DMS114 treated with DMSO at 0.1 percent for 48 hours (cell line): Measurements from ENCODE around the gene SMAD3.

ENCODE experiments used
- DNase-seq: peaks from one replicate; lab custom pipeline; 2025; ENCODE audit not compliant: unreplicated experiment; lab: John Stamatoyannopoulos, UW

Gene SMAD3

GRCh38 chr15:67176195-67176971 is 111.0 kb downstream of the SMAD3 start:
- DNase-seq = no peak

DNA sequence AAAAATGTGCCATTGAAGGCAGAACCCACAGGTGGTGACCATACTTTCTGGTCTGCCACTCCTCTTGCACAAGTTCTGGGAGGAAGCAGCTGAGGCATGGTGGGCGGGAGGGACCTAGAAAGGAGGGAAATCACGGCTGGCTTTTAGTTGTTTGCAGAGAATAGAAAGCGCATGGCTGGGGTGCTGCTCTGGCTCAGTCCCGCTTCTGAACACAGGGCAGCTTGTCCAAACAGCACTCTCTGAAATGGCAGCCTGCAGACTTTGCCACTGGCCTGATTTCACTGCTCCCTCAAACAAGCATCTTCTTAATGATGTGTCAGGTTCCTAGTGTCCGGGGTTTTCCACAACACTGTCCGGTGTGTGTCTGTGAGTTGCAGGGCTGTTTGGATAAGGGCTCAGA is 112.3 kb downstream of the SMAD3 start:
- no peak for DNase-seq

DNA sequence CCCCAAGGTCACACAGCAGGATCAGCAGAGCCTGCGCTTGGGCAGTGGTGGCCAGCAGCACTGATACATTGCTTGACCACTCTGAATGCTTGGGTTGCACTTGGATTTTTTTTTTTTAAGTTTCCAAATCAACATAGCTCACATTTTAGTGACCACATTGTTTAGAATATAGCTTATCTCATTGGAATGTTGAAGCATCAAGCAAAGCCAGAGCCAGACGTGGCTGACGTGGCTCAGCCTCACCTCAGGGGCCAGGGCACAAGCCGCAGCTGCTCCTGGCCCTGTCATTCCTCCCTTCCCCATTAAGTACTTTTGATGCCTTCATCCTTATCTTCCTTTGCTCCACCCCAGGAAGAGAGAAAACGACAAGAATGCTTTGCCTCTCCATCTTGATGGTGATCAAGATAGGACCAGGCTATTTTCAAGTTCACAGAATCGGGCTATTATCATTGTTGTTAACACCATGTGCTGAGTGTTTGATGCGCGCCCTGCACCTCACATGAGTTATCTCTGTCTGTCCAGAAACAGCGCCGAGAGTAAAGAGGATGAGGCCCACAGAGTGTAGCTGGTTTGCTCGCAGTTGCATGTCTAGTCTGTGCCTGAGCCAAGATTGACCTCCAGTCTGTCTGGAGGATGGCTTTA is 113.3 kb downstream of the SMAD3 start:
- no peak for DNase-seq

GRCh38 chr15:67179411-67179995 is 114.1 kb downstream of the SMAD3 start:
- DNase-seq = no peak

DNA sequence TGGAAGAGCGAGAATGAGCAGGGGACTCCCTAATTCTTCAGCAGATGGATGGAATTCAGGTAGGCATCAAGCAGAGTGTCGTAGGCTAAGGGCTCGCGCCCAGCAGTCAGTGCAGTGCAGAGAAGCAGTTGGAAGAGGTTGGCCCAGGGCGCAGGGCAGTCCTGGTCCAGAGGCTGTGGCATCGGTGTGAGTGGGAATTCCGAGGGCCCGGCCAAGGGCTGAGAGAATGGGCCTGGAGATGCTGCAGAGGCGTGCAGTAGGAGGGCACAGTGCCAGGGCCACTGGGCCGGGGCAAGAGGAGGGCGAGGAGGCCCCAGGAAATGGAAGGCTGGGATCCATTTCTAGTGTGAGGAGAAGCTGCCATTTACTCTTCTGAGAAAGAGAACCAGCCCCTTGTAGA is 114.6 kb downstream of the SMAD3 start:
- no peak for DNase-seq

- DNase-seq = no peak
Observed at GRCh38 chr15:67180514-67181191, 115.3 kb downstream of the SMAD3 start.

GRCh38 chr15:67181221-67181639 is 115.8 kb downstream of the SMAD3 start:
- no peak for DNase-seq

DNA sequence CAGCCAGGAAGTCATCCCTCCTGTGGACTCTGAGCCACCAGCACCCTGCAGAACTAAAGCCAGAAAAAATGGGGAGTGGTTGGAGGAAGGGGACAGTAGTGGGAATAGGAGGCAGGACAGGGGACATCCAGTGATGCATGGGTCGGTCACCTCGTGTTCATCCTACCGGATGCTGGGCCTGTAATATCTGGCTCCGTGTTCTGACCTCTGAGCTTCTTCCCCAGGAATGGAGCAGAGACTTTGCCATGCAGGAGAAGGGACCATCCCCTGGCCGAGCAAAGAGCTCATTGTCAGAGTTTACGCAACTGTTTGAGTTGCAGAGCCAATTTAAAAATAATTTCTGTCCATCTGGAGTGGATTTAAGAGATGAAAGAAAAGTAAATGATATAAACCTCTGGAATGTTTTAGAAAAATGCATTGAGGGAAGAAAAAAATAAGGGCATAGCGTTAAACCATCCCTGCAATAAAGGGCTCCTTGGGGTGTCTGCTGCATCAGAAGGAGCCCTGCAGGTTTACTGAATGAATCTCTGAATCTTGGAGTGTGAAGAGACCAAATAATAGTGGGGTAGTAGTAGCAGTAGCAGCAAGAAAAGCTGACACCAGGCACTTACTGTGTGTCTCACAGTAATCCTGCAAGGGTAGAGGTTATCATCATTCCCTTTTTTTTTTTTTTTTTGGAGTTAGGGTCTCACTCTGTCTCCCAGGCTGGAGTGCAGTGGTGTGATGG is 118.2 kb downstream of the SMAD3 start:
- DNase-seq = no peak

GRCh38 chr15:67184208-67184925 is 119.0 kb downstream of the SMAD3 start:
- DNase-seq = no peak

GRCh38 chr15:67185051-67185450 is 119.6 kb downstream of the SMAD3 start:
- DNase-seq = no peak

DNA sequence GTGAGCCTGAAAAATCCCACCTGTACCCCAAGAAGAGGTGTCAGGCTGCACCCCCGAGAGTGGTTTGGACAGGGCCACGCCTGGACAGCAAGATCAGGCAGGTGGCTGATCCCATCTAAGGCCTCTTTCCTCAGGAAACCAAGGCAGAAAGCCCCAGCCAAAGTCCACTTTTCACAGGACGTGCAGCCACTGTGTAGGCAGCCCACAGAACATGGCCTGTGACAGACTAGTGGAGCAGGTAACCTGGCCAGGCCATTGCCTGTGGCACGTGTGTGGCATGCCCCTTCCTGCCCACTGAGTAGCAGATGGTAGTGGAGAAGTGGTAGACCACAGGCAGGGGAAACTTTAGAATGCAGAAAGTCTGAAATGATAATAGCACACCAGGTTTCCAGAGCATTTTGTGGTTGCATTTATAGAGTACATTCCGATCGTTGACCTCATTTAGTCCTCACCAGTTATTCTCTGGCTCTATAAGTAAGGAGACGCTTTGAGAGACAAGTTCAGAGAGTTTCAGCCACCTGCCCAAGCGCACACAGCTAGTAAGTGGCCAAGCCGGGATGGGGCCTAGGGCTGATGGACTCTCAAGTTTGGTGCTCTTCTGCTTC is 120.3 kb downstream of the SMAD3 start:
- no peak for DNase-seq

DNA sequence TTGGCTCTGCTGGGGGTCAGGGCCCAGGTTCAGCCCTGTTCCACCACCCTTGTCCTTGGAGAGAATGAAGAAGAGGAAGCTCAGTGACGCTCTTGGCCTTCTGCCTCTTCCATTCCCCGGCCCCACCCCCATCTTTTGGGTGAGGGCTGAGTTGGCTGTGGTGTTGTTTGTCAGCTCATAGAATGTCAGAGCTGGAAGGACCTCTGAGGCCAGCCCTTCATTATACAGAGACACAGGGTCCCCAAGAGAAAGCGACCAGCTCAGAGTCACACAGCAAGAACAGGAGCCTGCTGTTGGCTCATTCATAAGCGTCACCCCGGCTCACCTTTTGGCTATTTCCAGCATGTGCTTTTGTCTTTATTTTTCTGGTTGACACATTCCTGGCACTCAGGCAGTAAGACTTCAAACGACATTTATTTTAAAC is 120.8 kb downstream of the SMAD3 start:
- DNase-seq = no peak

- DNase-seq = no peak
Observed at GRCh38 chr15:67186688-67187087, 121.3 kb downstream of the SMAD3 start.

GRCh38 chr15:67187351-67187854 is 122.0 kb downstream of the SMAD3 start:
- no peak for DNase-seq

DNA sequence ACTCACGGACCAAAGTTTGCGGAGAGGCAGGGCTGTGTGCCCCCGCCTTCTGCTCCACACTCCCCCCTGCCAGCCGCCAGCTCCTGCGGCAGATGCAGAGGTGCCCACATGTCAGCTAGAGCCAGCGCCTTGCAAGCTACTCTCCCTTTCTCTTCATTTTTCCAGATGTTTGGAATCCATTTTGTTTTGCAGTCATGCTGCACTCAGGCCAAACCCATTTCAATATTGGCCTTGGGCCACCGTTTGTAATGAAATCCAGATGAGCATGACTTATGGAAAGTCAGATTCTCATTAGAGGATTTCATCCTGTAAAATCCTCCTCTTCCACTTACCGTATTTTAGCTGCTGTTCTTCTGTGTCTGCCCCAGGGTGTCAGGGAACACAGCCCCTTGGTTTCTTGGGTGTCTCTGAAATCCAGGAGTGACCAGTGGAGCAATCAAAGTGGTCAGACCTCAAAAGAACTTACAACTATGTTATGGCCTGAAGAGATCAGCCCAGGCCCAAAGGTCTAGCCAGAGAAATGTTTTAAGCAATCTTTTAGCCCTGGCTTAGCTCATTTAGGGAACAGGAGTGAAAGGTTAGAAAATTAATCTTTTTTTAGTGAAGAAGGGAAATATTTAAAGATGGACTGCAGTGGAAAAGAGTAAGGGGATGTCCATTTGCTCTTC is 123.3 kb downstream of the SMAD3 start:
- no peak for DNase-seq

- no peak for DNase-seq
Observed at GRCh38 chr15:67189326-67190051, 124.1 kb downstream of the SMAD3 start.

DNA sequence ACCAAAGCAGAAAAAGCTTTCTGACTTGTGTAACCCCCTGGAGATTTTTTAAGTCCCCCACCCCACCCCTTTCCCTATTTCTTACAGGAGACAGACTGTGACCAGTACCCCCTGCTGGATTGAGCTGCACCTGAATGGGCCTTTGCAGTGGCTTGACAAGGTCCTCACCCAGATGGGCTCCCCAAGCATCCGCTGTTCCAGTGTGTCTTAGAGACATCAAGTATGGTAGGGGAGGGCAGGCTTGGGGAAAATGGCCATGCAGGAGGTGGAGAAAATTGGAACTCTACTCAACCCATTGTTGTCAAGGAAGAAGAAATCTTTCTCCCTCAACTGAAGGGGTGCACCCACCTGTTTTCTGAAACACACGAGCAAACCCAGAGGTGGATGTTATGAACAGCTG is 124.9 kb downstream of the SMAD3 start:
- DNase-seq = no peak

DNA sequence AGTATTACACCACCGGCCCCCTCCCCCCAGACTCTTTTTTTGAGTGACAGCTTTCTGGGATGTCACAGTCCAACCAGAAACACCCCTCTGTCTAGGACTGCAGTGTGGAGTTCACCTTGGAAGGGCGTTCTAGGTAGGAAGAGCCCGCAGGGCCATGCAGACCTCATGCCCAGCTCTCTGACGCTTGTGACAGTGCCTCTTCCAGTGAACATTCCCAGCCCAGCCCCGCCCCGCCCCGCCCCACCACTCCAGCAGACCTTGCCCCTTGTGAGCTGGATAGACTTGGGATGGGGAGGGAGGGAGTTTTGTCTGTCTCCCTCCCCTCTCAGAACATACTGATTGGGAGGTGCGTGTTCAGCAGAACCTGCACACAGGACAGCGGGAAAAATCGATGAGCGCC is 125.4 kb downstream of the SMAD3 start:
- DNase-seq = no peak
